Measurements from ENCODE around the gene IGSF10. TPM values are rescaled to one million over a fixed set of nuclear protein-coding genes. Genes with fewer than 3 reads are reported as not detected.

IGSF10 gene
- total RNA-seq, 4 donors from 2014 or later, result 3.2 to 10.3 (median 6.5) TPM

GRCh38 chr3:151443583-151443982, 17.3 kb downstream of the IGSF10 start:
- no peak for TF ChIP-seq CTCF (IDR thresholded peaks at IDR 0.05)
- no peak for ATAC-seq (ENCODE audit: low FRiP score)

GRCh38 chr3:151440940-151441339, 19.9 kb downstream of the IGSF10 start:
- TF ChIP-seq CTCF (IDR thresholded peaks at IDR 0.05), result no peak
- DNase-seq (ENCODE audit: low spot score) (no peak), ATAC-seq (ENCODE audit: low FRiP score) (no peak)

More at GRCh38 chr3:151443583-151443982, 17.3 kb downstream of the IGSF10 start:
- no peak for DNase-seq (ENCODE audit: low spot score)

GRCh38 chr3:151439652-151440125, 21.2 kb downstream of the IGSF10 start:
- peak in 1 of 3 donors; percentile 45 for TF ChIP-seq CTCF (IDR thresholded peaks at IDR 0.05)
- DNase-seq (ENCODE audit: low spot score) (no peak), ATAC-seq (ENCODE audit: low FRiP score) (peak; percentile 64)

- DNase-seq (ENCODE audit: low spot score) (no peak), ATAC-seq (ENCODE audit: low FRiP score) (no peak)
- TF ChIP-seq CTCF (IDR thresholded peaks at IDR 0.05), result no peak
These were observed 23.0 kb downstream of the IGSF10 start for GRCh38 chr3:151437906-151438305.

- DNase-seq (ENCODE audit: low spot score), result no peak
- no peak for TF ChIP-seq CTCF (IDR thresholded peaks at IDR 0.05)
- ATAC-seq (ENCODE audit: low FRiP score), result no peak
These were observed 24.0 kb downstream of the IGSF10 start for GRCh38 chr3:151436675-151437446.

GRCh38 chr3:151434151-151434890, 26.5 kb downstream of the IGSF10 start:
- ATAC-seq (ENCODE audit: low FRiP score), result peak; percentile 70
- TF ChIP-seq CTCF (IDR thresholded peaks at IDR 0.05), result no peak
- DNase-seq (ENCODE audit: low spot score), result no peak

Data from omental fat pad (tissue), 4 donors.